COLO668 (cell line): ENCODE results near the gene SULT2B1.

Experiments used
- DNase-seq: peaks from one replicate; lab custom pipeline; 2025; ENCODE audit not compliant: unreplicated experiment; lab: John Stamatoyannopoulos, UW

SULT2B1 gene

GRCh38 chr19:48598996-48599700 lies 47.2 kb downstream of the SULT2B1 start:
- DNase-seq: no peak

GRCh38 chr19:48600679-48601417 lies 48.9 kb downstream of the SULT2B1 start:
- DNase-seq: no peak

GRCh38 chr19:48603001-48603400 lies 51.0 kb downstream of the SULT2B1 start:
- DNase-seq: peak; percentile 11

- no peak for DNase-seq
These were observed 51.5 kb downstream of the SULT2B1 start for GRCh38 chr19:48603449-48603848.

- no peak for DNase-seq
These were observed 51.9 kb downstream of the SULT2B1 start for GRCh38 chr19:48603850-48604249.

- DNase-seq: no peak
These were observed 54.7 kb downstream of the SULT2B1 start, which contains the start of gene SPACA4 for GRCh38 chr19:48606463-48607358. Gene SPACA4 (plus strand): TSS chr19:48606742. CDS start chr19:48606979, 237 bp downstream.

- DNase-seq: no peak
These were observed 55.4 kb downstream of the SULT2B1 start for GRCh38 chr19:48607359-48607755.

- peak; percentile 66 for DNase-seq
These were observed 56.9 kb downstream of the SULT2B1 start for GRCh38 chr19:48608798-48609263.

GRCh38 chr19:48609571-48610108 lies 57.7 kb downstream of the SULT2B1 start:
- DNase-seq: no peak

GRCh38 chr19:48611872-48612271 lies 59.9 kb downstream of the SULT2B1 start:
- no peak for DNase-seq

GRCh38 chr19:48613024-48613851 lies 61.3 kb downstream of the SULT2B1 start:
- peak; percentile 16 for DNase-seq

- no peak for DNase-seq
These were observed 62.0 kb downstream of the SULT2B1 start for GRCh38 chr19:48613852-48614435.

- DNase-seq: peak; percentile 92
These were observed 62.7 kb downstream of the SULT2B1 start, which contains the start of gene FAM83E for GRCh38 chr19:48614436-48615230. Gene FAM83E (minus strand): TSS chr19:48615076. CDS start chr19:48613372, 1,704 bp downstream.

GRCh38 chr19:48615231-48616040 lies 63.5 kb downstream of the SULT2B1 start:
- no peak for DNase-seq

- DNase-seq: no peak
These were observed 64.1 kb downstream of the SULT2B1 start for GRCh38 chr19:48616041-48616436.

GRCh38 chr19:48616491-48617056 lies 64.6 kb downstream of the SULT2B1 start:
- no peak for DNase-seq

- no peak for DNase-seq
These were observed 65.4 kb downstream of the SULT2B1 start for GRCh38 chr19:48617146-48617937.
